Posterior cingulate gyrus (tissue), 11 donors: ENCODE data around the gene TMEM245.
"Not testable (repeated sequence)": the region's sequence is repeated elsewhere in the genome, so short reads cannot be mapped to it uniquely, and the experiment has no call there.

Experiments used
- DNase-seq, 10 donors: peaks; one replicate each; pipeline versions ENCODE4 v3.0.0 to v3.0.0-alpha.2; 2020 to 2021; ENCODE audit warnings: mixed read lengths in 3 of 10
- intact Hi-C: fragments of 100-400 bp; cut with DNase I; formaldehyde crosslinking; loops from one replicate; pipeline ENCODE4 v1.15.1; 2023

Gene TMEM245

GRCh38 chr9:109134167-109134578 lies 14.4 kb upstream of the TMEM245 start:
- intact Hi-C loops, result no loop called here
- DNase-seq, result no peak

- DNase-seq, result no peak
- intact Hi-C loops, result no loop called here
These were observed 13.8 kb upstream of the TMEM245 start for GRCh38 chr9:109133533-109133932.

- DNase-seq, result no peak
- intact Hi-C loops, result no loop called here
These were observed 12.8 kb upstream of the TMEM245 start for GRCh38 chr9:109132567-109133021.

GRCh38 chr9:109129470-109130197 lies 9.9 kb upstream of the TMEM245 start:
- intact Hi-C loops, result no loop called here
- no peak for DNase-seq

GRCh38 chr9:109126671-109127070 lies 6.9 kb upstream of the TMEM245 start:
- DNase-seq, intact Hi-C loops: not testable (repeated sequence)

- intact Hi-C loops, result no loop called here
These were observed 4.4 kb upstream of the TMEM245 start for GRCh38 chr9:109124121-109124520.

GRCh38 chr9:109122726-109123621 lies 3.2 kb upstream of the TMEM245 start:
- intact Hi-C loops, result no loop called here
- DNase-seq, result no peak

More at GRCh38 chr9:109124121-109124520, 4.4 kb upstream of the TMEM245 start:
- DNase-seq, result no peak

GRCh38 chr9:109121232-109121796 lies 1.6 kb upstream of the TMEM245 start:
- intact Hi-C loops, result no loop called here
- DNase-seq, result no peak

GRCh38 chr9:109120204-109120789 lies 550 bp upstream of the TMEM245 start:
- intact Hi-C loops, result no loop called here
- no peak for DNase-seq

- intact Hi-C loops, result loop anchor here (1.0 to 5.0 kb wide), 2 partner anchors 107 to 185 kb away; partner anchors contain the start of genes ABITRAM, CTNNAL1 and ELP1
- peak in 5 of 10 donors; percentile 15 to 64 (median 27) for DNase-seq
These were observed 824 bp downstream of the TMEM245 start for GRCh38 chr9:109118808-109119438.

- DNase-seq, result peak in 1 of 10 donors; percentile 76
- intact Hi-C loops, result loop anchor here (5.0 kb wide), 1 partner anchor 106 kb away; the partner anchor contains the start of gene CTNNAL1
These were observed 1.6 kb downstream of the TMEM245 start for GRCh38 chr9:109117856-109118807.

- peak in 1 of 10 donors; percentile 13 for DNase-seq
- intact Hi-C loops, result loop anchor here (5.0 kb wide), 1 partner anchor 104 kb away; the partner anchor contains the start of gene CTNNAL1
These were observed 3.7 kb downstream of the TMEM245 start for GRCh38 chr9:109115931-109116526.

GRCh38 chr9:109114670-109115069 lies 5.1 kb downstream of the TMEM245 start:
- no peak for DNase-seq
- intact Hi-C loops, result loop anchor here (5.0 kb wide), 1 partner anchor 102 kb away; the partner anchor contains the start of gene CTNNAL1

- intact Hi-C loops, result no loop called here
- no peak for DNase-seq
These were observed 5.7 kb downstream of the TMEM245 start for GRCh38 chr9:109113892-109114609.

GRCh38 chr9:109113254-109113653 lies 6.5 kb downstream of the TMEM245 start:
- no peak for DNase-seq
- intact Hi-C loops, result no loop called here

GRCh38 chr9:109110329-109111021 lies 9.3 kb downstream of the TMEM245 start:
- DNase-seq, result no peak
- intact Hi-C loops, result no loop called here

- no peak for DNase-seq
- intact Hi-C loops, result no loop called here
These were observed 9.8 kb downstream of the TMEM245 start for GRCh38 chr9:109109967-109110328.
